GM23248 (cell line): Measurements from ENCODE around the gene NCBP2.

Experiments used
- EZH2 ChIP-seq: fragments of 200-600 bp; sonication (generic); IDR thresholded peaks from 2 replicates; pipeline ENCODE4 v1.6.1; 2018; ENCODE audit warnings: antibody characterized with exemption, mild to moderate bottlenecking; ENCODE audit not compliant: insufficient read depth, poor library complexity, severe bottlenecking
- EZH2phosphoT487 ChIP-seq: fragments of 200-600 bp; sonication (generic); IDR thresholded peaks from 2 replicates; pipeline ENCODE4 v1.6.1; 2018; ENCODE audit warnings: antibody characterized with exemption, moderate library complexity, mild to moderate bottlenecking, low read depth; ENCODE audit not compliant: insufficient read depth

- TF ChIP-seq EZH2phosphoT487 (no peak), EZH2 (no peak)
Measured at GRCh38 chr3:196987022-196987421, 44.7 kb upstream of the NCBP2 start.
